Ovary (tissue), 9 donors: ENCODE measurements around the gene TFDP1. TPM values are rescaled to one million over a fixed set of nuclear protein-coding genes. Genes with fewer than 3 reads are reported as not detected.

Experiments
- DNase-seq, 5 donors: peaks; one replicate each; pipeline ENCODE4 v3.0.0-alpha.2; 2019 to 2020
- H3K27ac ChIP-seq, 2 donors: fragments of 200-600 bp; one replicate each; pipeline versions ENCODE4 v1.5.1 to v1.8.0; 2019 to 2022
- H3K27me3 ChIP-seq: fragments of 200-600 bp; one replicate; pipeline ENCODE4 v1.8.0; 2022
- H3K36me3 ChIP-seq: fragments of 200-600 bp; sonication (generic); one replicate; pipeline ENCODE4 v1.5.1; 2019
- H3K4me1 ChIP-seq: one replicate; pipeline ENCODE4 v1.8.1; 2013; ENCODE audit warnings: mild to moderate bottlenecking, moderate library complexity; ENCODE audit not compliant: insufficient read depth
- H3K4me3 ChIP-seq: fragments of 200-600 bp; sonication (generic); one replicate; pipeline ENCODE4 v1.5.1; 2017
- H3K9me3 ChIP-seq, 2 donors: fragments of 200-600 bp in 1 of 2; sonication (generic) in 1 of 2; one replicate each; pipeline versions ENCODE4 v1.5.1 to v1.8.1; 2013 to 2019; ENCODE audit warnings: mild to moderate bottlenecking in 1 of 2, moderate library complexity in 1 of 2
- EP300 ChIP-seq: sonication (generic); formaldehyde crosslinking; IDR thresholded peaks from one replicate; pipeline ENCODE4 v1.6.1; 2017; ENCODE audit warnings: antibody characterized with exemption
- POLR2A ChIP-seq: fragments of 450-650 bp; IDR thresholded peaks from one replicate; pipeline ENCODE4 v1.6.1; 2017; ENCODE audit warnings: antibody characterized with exemption, mild to moderate bottlenecking, moderate library complexity
- WGBS, 3 donors: extraction: QIAGEN DNeasy Blood & Tissue Kit in 1 of 3; methylation state at CpG; one replicate each; pipeline versions ENCODE4 v1.1.5 to v1.1.7; 2013 to 2017; 5-methylcytosine and 5-hydroxymethylcytosine counted together
- intact Hi-C, 4 donors: fragments of 100-400 bp; cut with DNase I; formaldehyde crosslinking; loops; one replicate each; pipeline versions ENCODE4 v1.11.0 to v1.15.1; 2022 to 2023
- polyA plus RNA-seq, 2 donors: library from polyadenylated mRNA; stranded (reverse); fragments of 200-250 nt in 1 of 2; fragments of 350-450 nt in 1 of 2; fragmentation: Illumina TruSeq in 1 of 2; extraction: RNeasy Lipid Tissue Mini Kit (QIAGEN cat#74804) in 1 of 2; gene quantifications; one replicate each; pipeline ENCODE4 v1.2.3, GENCODE V29; 2013 to 2014
- total RNA-seq, 7 donors: library from RNA; depleted of rRNA in 2 of 7; stranded (reverse); fragments of >200 nt in 2 of 7; fragmentation: NEBNext Ultra II Directional in 3 of 7; extraction: Animal tissue kit (Norgen Biotek cat#: 25700) in 3 of 7; gene quantifications; one replicate each; pipeline versions ENCODE4 v1.1.0 to v1.2.4, GENCODE V29; 2016 to 2023
- TF ChIP-seq, protein P1 (sequence below), 3 donors: fragments of 450-650 bp in 2 of 3; fragments of 200-600 bp in 1 of 3; IDR thresholded peaks; one replicate each; pipeline versions ENCODE4 v1.5.1 to v1.8.0; 2016 to 2022; ENCODE audit warnings: antibody characterized with exemption in 3 of 3, mild to moderate bottlenecking in 1 of 3
- donor health status: DM: no; HTN: no; CAD: no; lungs with moderate emphysema.
- donor health status: DM: no; HTN: no; CAD: no.
- donor health status: Bipolar disorder and iron deficiency.
- donor health status: DM: yes; HTN: yes; CAD: no.
- donor health status: DM: no; HTN: no; CAD: no.
- donor health status: DM: yes; HTN: yes; CAD: no.

The TFDP1 gene
- total and polyA plus RNA-seq, 9 donors = 8.8 to 45.6 (median 33.8) TPM

- TF ChIP-seq, protein P1, sequence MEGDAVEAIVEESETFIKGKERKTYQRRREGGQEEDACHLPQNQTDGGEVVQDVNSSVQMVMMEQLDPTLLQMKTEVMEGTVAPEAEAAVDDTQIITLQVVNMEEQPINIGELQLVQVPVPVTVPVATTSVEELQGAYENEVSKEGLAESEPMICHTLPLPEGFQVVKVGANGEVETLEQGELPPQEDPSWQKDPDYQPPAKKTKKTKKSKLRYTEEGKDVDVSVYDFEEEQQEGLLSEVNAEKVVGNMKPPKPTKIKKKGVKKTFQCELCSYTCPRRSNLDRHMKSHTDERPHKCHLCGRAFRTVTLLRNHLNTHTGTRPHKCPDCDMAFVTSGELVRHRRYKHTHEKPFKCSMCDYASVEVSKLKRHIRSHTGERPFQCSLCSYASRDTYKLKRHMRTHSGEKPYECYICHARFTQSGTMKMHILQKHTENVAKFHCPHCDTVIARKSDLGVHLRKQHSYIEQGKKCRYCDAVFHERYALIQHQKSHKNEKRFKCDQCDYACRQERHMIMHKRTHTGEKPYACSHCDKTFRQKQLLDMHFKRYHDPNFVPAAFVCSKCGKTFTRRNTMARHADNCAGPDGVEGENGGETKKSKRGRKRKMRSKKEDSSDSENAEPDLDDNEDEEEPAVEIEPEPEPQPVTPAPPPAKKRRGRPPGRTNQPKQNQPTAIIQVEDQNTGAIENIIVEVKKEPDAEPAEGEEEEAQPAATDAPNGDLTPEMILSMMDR (IDR thresholded peaks at IDR 0.05) = no peak
- TF ChIP-seq POLR2A (no peak), EP300 (no peak)
- H3K27ac ChIP-seq = no peak overlapping the region
- WGBS, 3 donors = 93% methylated on average over 23 of the region's 23 CpGs
- intact Hi-C loops = no loop called here
- H3K4me3 ChIP-seq = no peak overlapping the region
- H3K9me3 ChIP-seq = no peaks in the 10 kb centered on the region
- peaks cover 4% of the 10 kb centered on the region for H3K4me1 ChIP-seq
- H3K36me3 ChIP-seq = no peaks in the 10 kb centered on the region
- H3K27me3 ChIP-seq = no peaks in the 10 kb centered on the region
- peak in 3 of 5 donors; percentile 7 to 25 (median 9) for DNase-seq
Measured at GRCh38 chr13:113586661-113587479, 2.3 kb downstream of the TFDP1 start.

DNA sequence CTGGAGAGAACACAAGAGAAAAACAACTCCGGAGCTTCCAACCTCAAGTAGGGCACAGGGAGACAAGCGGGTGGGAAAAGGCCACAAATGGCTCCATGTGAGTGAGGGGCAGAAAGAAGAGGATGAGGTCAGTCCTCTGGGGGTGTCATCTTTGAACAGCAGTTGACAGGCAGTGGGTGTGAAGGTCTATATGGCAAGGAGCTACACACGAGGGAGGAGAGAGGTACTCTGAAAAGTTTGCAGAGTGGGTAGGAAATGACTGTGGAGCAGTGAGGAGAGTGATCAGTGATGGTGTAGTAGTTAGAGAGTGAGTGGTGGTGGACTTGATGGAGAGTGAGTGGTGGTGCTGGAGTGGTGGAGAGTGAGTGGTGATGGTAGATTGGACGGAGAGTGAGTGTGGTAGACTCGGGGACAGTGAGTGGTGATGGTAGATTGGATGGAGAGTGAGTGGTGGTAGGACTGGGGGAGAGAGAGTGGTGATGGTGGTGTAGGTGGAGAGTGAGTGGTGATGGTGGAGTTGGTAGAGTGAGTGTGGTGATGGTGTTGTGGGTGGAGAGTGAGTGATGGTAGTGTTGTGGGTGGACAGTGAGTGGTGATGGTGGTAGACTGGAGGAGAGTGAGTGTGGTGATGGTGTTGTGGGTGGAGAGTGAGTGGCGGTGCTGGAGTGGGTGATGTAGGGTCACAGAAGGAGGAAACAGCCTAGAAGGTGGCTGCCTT is 4.0 kb downstream of the TFDP1 start:
- peaks cover 4% of the 10 kb centered on the region for H3K4me1 ChIP-seq
- intact Hi-C loops = no loop called here
- DNase-seq = peak in 1 of 5 donors; percentile 2
- no peaks in the 10 kb centered on the region for H3K27me3 ChIP-seq
- H3K4me3 ChIP-seq = no peak overlapping the region
- WGBS, 3 donors = 90 to 95% (median 92%) methylated on average over 6 of the region's 6 CpGs
- TF ChIP-seq, protein P1 (IDR thresholded peaks at IDR 0.05) = no peak
- no peak for TF ChIP-seq POLR2A
- no peak overlapping the region for H3K27ac ChIP-seq
- no peaks in the 10 kb centered on the region for H3K36me3 ChIP-seq
- H3K9me3 ChIP-seq = no peaks in the 10 kb centered on the region

GRCh38 chr13:113589251-113589960 is 4.9 kb downstream of the TFDP1 start:
- WGBS, 3 donors = 83 to 90% (median 85%) methylated on average over 18 of the region's 18 CpGs
- TF ChIP-seq POLR2A = no peak
- TF ChIP-seq, protein P1 (IDR thresholded peaks at IDR 0.05) = no peak
- TF ChIP-seq EP300 = no peak
- H3K9me3 ChIP-seq = no peaks in the 10 kb centered on the region
- no peak overlapping the region for H3K27ac ChIP-seq
- intact Hi-C loops = no loop called here
- H3K27me3 ChIP-seq = no peaks in the 10 kb centered on the region
- no peak overlapping the region for H3K4me3 ChIP-seq
- H3K4me1 ChIP-seq = peaks cover 2% of the 10 kb centered on the region
- H3K36me3 ChIP-seq = no peaks in the 10 kb centered on the region
- peak in 3 of 5 donors; percentile 5 to 21 (median 8) for DNase-seq

- DNase-seq = peak in 3 of 5 donors; percentile 2 to 17 (median 4)
- no peak for TF ChIP-seq EP300
- no peak for TF ChIP-seq POLR2A
- TF ChIP-seq, protein P1 (IDR thresholded peaks at IDR 0.05) = no peak
- Histone ChIP-seq H3K9me3 (no peaks in the 10 kb centered on the region), H3K4me3 (no peak overlapping the region), H3K4me1 (peaks cover 2% of the 10 kb centered on the region), H3K36me3 (no peaks in the 10 kb centered on the region), H3K27me3 (no peaks in the 10 kb centered on the region), H3K27ac (no peak overlapping the region)
- WGBS, 3 donors = 85 to 91% (median 87%) methylated on average over 14 of the region's 14 CpGs
- intact Hi-C loops = no loop called here
Measured at GRCh38 chr13:113589961-113590339, 5.4 kb downstream of the TFDP1 start.
